Mesothelial cell of epicardium (in vitro differentiated cells): ENCODE results near the gene EMC10. TPM values are rescaled to one million over a fixed set of nuclear protein-coding genes. Genes with fewer than 3 reads are reported as not detected.

Source experiments
- DNase-seq, 2 experiments: peaks; one replicate each; pipeline ENCODE4 v3.0.0; 2021; ENCODE audit warnings: low spot score in 2 of 2; ENCODE audit not compliant: unreplicated experiment in 2 of 2
- H3K27ac Mint-ChIP-seq: 2 replicates; pipeline ENCODE4 v1.8.0; 2021; ENCODE audit warnings: mixed read lengths
- H3K27me3 Mint-ChIP-seq: 2 replicates; pipeline ENCODE4 v1.8.0; 2021; ENCODE audit warnings: low read depth, mixed read lengths
- H3K36me3 Mint-ChIP-seq: 2 replicates; pipeline ENCODE4 v1.8.0; 2021; ENCODE audit warnings: mixed read lengths
- H3K4me1 Mint-ChIP-seq: 2 replicates; pipeline ENCODE4 v1.8.0; 2021; ENCODE audit warnings: mixed read lengths
- H3K4me3 Mint-ChIP-seq: 2 replicates; pipeline ENCODE4 v1.8.0; 2021; ENCODE audit warnings: mild to moderate bottlenecking, moderate library complexity, mixed read lengths
- H3K9me3 Mint-ChIP-seq: 2 replicates; pipeline ENCODE4 v1.8.0; 2021; ENCODE audit warnings: mixed read lengths
- CTCF ChIP-seq: fragments of 200-600 bp; sonication (generic); IDR thresholded peaks from one replicate; pipeline ENCODE4 v1.5.0; 2021; ENCODE audit warnings: antibody characterized with exemption; ENCODE audit not compliant: unreplicated experiment
- total RNA-seq: library from RNA; stranded (reverse); gene quantifications from 3 replicates; pipeline ENCODE4 v1.2.1, GENCODE V29; 2021

EMC10 gene
- total RNA-seq, 1 donor from 2014 or later = 176 TPM

DNA sequence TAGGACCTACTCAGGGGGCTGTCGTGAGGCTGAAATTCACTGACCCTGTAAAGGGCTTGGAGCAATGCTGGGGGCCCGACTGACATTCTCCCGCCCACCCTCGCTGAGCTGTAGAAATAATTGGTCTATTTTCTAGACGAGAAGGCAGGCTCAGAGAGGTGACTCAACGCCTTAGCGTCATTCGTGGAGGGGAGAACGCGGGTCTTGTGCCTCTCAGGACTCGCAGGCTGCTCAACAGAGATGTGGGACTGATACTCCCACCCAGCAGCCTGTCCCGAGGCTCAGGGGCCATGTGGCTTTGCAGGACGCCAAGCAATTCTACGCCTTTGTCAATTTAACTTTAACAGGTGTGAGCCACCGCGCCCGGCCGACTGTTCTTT, 61.0 kb downstream of the EMC10 start:
- DNase-seq = no peak
- no peak for TF ChIP-seq CTCF
- Mint-ChIP-seq H3K4me1 (no peaks in the 10 kb centered on the region), H3K27ac (no peak overlapping the region), H3K4me3 (no peak overlapping the region), H3K36me3 (peaks cover 12% of the 10 kb centered on the region), H3K27me3 (peaks cover 3% of the 10 kb centered on the region), H3K9me3 (peaks cover 18% of the 10 kb centered on the region)

GRCh38 chr19:50537769-50538230, 61.5 kb downstream of the EMC10 start:
- TF ChIP-seq CTCF = peak; percentile 54
- Mint-ChIP-seq H3K27ac (no peak overlapping the region), H3K9me3 (peaks cover 13% of the 10 kb centered on the region), H3K36me3 (peaks cover 8% of the 10 kb centered on the region), H3K4me1 (no peaks in the 10 kb centered on the region), H3K27me3 (peaks cover 2% of the 10 kb centered on the region), H3K4me3 (no peak overlapping the region)
- DNase-seq = peak; percentile 65 to 84

Other genes starting within 250 kb of the EMC10 start
- gene KCNC3, start 147.1 kb upstream of the EMC10 start, total RNA-seq = 53.4 to 57.7 TPM (median 54.4 TPM) in 3 replicates
- 2.4 to 3.5 TPM (median 3.2 TPM) in 3 replicates for gene NAPSA, start 110.9 kb upstream of the EMC10 start, total RNA-seq
- 35.4 to 39.1 TPM (median 37.3 TPM) in 3 replicates for gene NR1H2, start 100.0 kb upstream of the EMC10 start, total RNA-seq
- 58.4 to 60.6 TPM (median 60.3 TPM) in 3 replicates for gene POLD1, start 92.2 kb upstream of the EMC10 start, total RNA-seq
- 0.11 TPM in 1 of 3 replicates, not detected in the others for gene SPIB, start 57.6 kb upstream of the EMC10 start, total RNA-seq
- gene MYBPC2, start 43.6 kb upstream of the EMC10 start, total RNA-seq = 0.89 to 1.9 TPM (median 1.2 TPM) in 3 replicates
- 10.1 to 12.7 TPM (median 11.5 TPM) in 3 replicates for gene GARIN5A, start 341 bp downstream of the EMC10 start, total RNA-seq
- gene JOSD2, start 34.7 kb downstream of the EMC10 start, total RNA-seq = 16.4 to 18.7 TPM (median 17.5 TPM) in 3 replicates
- gene ASPDH, start 37.4 kb downstream of the EMC10 start, total RNA-seq = 0.70 TPM in 1 of 3 replicates, not detected in the others
- 15.2 to 16.9 TPM (median 16.3 TPM) in 3 replicates for gene LRRC4B, start 91.9 kb downstream of the EMC10 start, total RNA-seq
- 0.31 to 0.77 TPM (median 0.60 TPM) in 3 replicates for gene SYT3, start 163.4 kb downstream of the EMC10 start, total RNA-seq
- gene C19orf81, start 172.9 kb downstream of the EMC10 start, total RNA-seq = 3.0 to 5.0 TPM (median 3.5 TPM) in 3 replicates
- 11.9 to 14.0 TPM (median 13.5 TPM) in 3 replicates for gene SHANK1, start 243.3 kb downstream of the EMC10 start, total RNA-seq
- 33.0 to 34.4 TPM (median 33.6 TPM) in 3 replicates for gene CLEC11A, start 246.9 kb downstream of the EMC10 start, total RNA-seq